Adrenal gland (tissue), 5 donors: Measurements from ENCODE around the gene HBE1.

Experiments used
- CTCF ChIP-seq, 6 experiments: fragments of 450-650 bp in 4 of 6; fragments of 200-600 bp in 2 of 6; sonication (generic) in 1 of 6; IDR thresholded peaks; 1 replicate in 5 of 6; 2 replicates in 1 of 6; pipeline versions ENCODE4 v1.5.1 to v1.8.0; 2016 to 2021; ENCODE audit warnings: antibody characterized with exemption in 6 of 6, mild to moderate bottlenecking in 2 of 6, moderate library complexity in 1 of 6
- POLR2A ChIP-seq, 2 donors: fragments of 450-650 bp; IDR thresholded peaks; one replicate each; pipeline ENCODE4 v1.6.1; 2017; ENCODE audit warnings: antibody characterized with exemption in 2 of 2, mild to moderate bottlenecking in 2 of 2, moderate library complexity in 1 of 2
- donor health status: DM: no; HTN: no; CAD: no.

- TF ChIP-seq CTCF (IDR thresholded peaks at IDR 0.05): no peak
- no peak for TF ChIP-seq POLR2A (IDR thresholded peaks at IDR 0.05)
Observed at GRCh38 chr11:5240056-5240455, 29.7 kb downstream of the HBE1 start.
